ENCODE data around the gene MRPL37. TPM values are rescaled to one million over a fixed set of nuclear protein-coding genes. Genes with fewer than 3 reads are reported as not detected.

Gene MRPL37
- total RNA-seq, 2 donors from 2014 or later: 34.9 to 41.8 TPM

DNA sequence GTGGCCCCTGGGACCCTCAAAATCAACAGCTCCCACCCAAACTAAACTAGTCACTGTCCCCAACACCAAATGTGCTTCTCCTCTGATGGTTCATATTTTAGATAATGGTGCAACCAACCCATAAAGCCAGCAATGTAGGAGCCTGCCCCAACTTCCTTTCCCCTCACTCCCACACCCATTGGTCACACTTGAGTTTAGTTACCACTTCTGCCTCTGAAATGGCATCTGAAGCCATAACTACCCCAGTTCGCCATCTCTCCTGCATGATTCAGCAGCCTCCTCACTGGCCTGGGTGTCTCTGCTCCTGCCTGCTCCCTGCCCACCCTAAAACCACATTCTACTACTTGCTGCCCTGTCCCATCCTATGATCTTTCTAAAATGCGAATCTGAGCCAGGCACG is 43.8 kb upstream of the MRPL37 start:
- ATAC-seq (no peak), DNase-seq (no peak)
- no peaks in the 10 kb centered on the region for H3K36me3 ChIP-seq (replicated peaks in 1 of 2; ENCODE audit: insufficient read depth in 1 of 2, low read depth in 2 of 2)
- TF ChIP-seq, protein P1, sequence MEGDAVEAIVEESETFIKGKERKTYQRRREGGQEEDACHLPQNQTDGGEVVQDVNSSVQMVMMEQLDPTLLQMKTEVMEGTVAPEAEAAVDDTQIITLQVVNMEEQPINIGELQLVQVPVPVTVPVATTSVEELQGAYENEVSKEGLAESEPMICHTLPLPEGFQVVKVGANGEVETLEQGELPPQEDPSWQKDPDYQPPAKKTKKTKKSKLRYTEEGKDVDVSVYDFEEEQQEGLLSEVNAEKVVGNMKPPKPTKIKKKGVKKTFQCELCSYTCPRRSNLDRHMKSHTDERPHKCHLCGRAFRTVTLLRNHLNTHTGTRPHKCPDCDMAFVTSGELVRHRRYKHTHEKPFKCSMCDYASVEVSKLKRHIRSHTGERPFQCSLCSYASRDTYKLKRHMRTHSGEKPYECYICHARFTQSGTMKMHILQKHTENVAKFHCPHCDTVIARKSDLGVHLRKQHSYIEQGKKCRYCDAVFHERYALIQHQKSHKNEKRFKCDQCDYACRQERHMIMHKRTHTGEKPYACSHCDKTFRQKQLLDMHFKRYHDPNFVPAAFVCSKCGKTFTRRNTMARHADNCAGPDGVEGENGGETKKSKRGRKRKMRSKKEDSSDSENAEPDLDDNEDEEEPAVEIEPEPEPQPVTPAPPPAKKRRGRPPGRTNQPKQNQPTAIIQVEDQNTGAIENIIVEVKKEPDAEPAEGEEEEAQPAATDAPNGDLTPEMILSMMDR (IDR thresholded peaks at IDR 0.05): no peak
- no peak for TF ChIP-seq POLR2A (IDR thresholded peaks at IDR 0.05)
- H3K4me1 ChIP-seq: peaks cover 17% of the 10 kb centered on the region
- intact Hi-C loops (cut with DNase I): no loop called here
- H3K27me3 ChIP-seq: no peaks in the 10 kb centered on the region
- WGBS, 2 donors: 88 to 92% methylated on average over 3 of the region's 3 CpGs
- H3K9me3 ChIP-seq: no peaks in the 10 kb centered on the region
- H3K4me3 ChIP-seq: no peak overlapping the region
- no peak overlapping the region for H3K27ac ChIP-seq

DNA sequence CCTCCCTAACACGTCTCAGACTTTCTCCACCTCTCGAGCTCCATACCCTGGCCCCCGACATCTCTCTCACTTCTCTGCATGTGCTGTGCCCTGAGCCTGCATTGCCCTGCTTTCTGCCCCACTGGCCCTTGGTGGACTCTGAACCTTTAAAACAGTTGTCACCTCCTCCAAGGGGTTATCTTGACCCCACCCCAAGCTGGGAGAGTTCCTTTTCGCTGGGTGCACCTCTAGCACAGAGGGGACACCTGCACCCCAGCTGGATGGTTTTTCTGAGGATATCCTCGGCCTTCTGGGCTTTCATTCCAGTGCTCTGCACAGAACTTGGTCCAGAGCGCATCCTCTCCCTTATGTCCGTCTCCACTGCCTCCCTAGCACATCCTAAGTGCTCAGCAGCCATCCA is 43.0 kb upstream of the MRPL37 start:
- Histone ChIP-seq H3K9me3 (no peaks in the 10 kb centered on the region), H3K4me1 (peaks cover 17% of the 10 kb centered on the region), H3K27me3 (no peaks in the 10 kb centered on the region), H3K27ac (no peak overlapping the region), H3K36me3 (replicated peaks in 1 of 2; ENCODE audit: insufficient read depth in 1 of 2, low read depth in 2 of 2) (no peaks in the 10 kb centered on the region), H3K4me3 (no peak overlapping the region)
- DNase-seq: no peak
- intact Hi-C loops (cut with DNase I): no loop called here
- no peak for TF ChIP-seq POLR2A (IDR thresholded peaks at IDR 0.05)
- TF ChIP-seq, protein P1 (IDR thresholded peaks at IDR 0.05): no peak
- 96 to 98% methylated on average over 7 of the region's 7 CpGs for WGBS, 2 donors
- ATAC-seq: no peak

DNA sequence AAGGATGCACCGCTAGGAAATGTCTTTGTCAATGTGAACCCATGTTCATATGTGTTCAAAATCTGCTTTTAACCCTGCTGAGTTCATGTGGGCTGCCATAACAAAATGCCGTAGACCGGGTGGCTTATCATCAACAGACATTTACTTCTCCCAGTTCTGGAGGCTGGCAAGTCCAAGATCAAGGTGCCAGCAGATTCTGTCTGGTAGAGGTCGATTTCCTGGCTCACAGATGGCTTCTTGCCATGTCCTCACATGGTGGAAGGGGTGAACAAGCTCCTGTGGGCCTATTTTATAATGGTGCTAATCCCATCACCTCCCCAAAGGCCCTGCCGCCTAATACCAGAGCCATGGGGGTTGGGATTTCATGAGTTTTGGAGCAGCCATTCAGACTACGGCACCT is 42.6 kb upstream of the MRPL37 start:
- Histone ChIP-seq H3K9me3 (no peaks in the 10 kb centered on the region), H3K36me3 (replicated peaks in 1 of 2; ENCODE audit: insufficient read depth in 1 of 2, low read depth in 2 of 2) (no peaks in the 10 kb centered on the region), H3K4me1 (peaks cover 17% of the 10 kb centered on the region), H3K27ac (no peak overlapping the region), H3K27me3 (no peaks in the 10 kb centered on the region), H3K4me3 (no peak overlapping the region)
- no peak for TF ChIP-seq POLR2A (IDR thresholded peaks at IDR 0.05)
- TF ChIP-seq, protein P1 (IDR thresholded peaks at IDR 0.05): no peak
- 87 to 88% methylated on average over 6 of the region's 6 CpGs for WGBS, 2 donors
- no peak for ATAC-seq
- intact Hi-C loops (cut with DNase I): no loop called here
- no peak for DNase-seq

DNA sequence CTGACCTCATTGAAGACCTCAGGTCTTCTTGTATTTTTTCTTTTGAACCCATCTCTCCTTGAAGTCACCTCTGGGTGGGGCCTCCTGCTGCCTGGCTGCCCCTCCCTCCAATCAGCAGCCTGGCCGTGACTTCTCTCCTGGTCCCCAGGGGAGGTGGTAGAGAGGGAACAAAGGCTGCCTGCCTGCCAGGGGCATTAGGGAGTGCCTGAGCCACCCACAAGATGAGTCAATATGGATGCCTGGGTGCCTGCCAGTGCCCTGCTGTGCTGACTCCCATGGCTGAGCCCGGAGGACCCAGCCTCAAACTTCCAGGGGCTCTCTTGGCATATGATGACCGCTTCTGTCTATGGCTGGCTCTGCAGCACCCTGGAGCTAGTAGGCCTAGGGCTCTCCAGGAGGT is 41.9 kb upstream of the MRPL37 start:
- Histone ChIP-seq H3K36me3 (replicated peaks in 1 of 2; ENCODE audit: insufficient read depth in 1 of 2, low read depth in 2 of 2) (no peaks in the 10 kb centered on the region), H3K4me3 (no peak overlapping the region), H3K27me3 (no peaks in the 10 kb centered on the region), H3K9me3 (no peaks in the 10 kb centered on the region), H3K4me1 (peaks cover 17% of the 10 kb centered on the region), H3K27ac (no peak overlapping the region)
- 50 to 51% methylated on average over 1 to 3 of the region's 3 CpGs for WGBS, 2 donors
- ATAC-seq: no peak
- TF ChIP-seq, protein P1 (IDR thresholded peaks at IDR 0.05): no peak
- TF ChIP-seq POLR2A (IDR thresholded peaks at IDR 0.05): no peak
- peak; percentile 39 to 87 (median 66) for DNase-seq
- intact Hi-C loops (cut with DNase I): no loop called here

DNA sequence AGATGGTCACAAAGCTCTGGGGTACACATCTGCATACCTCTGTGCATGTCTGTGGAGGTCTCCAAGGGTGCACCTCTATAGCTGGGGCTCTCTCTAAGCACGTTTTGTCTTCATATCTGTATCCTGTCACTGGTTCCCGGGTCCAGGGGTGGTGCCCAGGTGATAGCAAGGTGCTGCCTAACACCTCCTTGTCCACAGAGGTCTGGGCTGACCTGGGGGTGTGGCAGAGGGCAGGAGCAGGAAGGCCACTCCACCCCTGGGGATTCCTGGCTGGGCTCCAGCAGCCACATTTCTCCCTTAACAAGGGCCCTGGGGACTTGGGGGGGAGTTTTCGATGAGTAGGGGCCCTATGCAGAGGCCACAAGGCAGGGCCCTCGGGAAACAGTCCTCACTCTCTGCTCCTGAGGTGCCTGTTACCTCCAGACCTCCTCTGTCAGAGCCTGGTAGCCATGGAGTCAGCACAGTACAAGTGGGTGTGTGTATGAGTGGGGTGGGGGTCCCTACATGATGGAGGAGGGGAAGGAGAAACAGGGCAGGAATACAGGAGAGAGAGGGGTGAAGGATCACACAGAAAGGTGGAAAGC is 40.1 kb upstream of the MRPL37 start:
- intact Hi-C loops (cut with DNase I): no loop called here
- ATAC-seq: no peak

More for the DNA sequence above, 40.1 kb upstream of the MRPL37 start:
- no peaks in the 10 kb centered on the region for H3K9me3 ChIP-seq
- peaks cover 6% of the 10 kb centered on the region for H3K4me1 ChIP-seq
- no peaks in the 10 kb centered on the region for H3K36me3 ChIP-seq (replicated peaks in 1 of 2; ENCODE audit: insufficient read depth in 1 of 2, low read depth in 2 of 2)
- H3K27ac ChIP-seq: no peak overlapping the region
- no peak overlapping the region for H3K4me3 ChIP-seq
- 69 to 75% methylated on average over 4 of the region's 4 CpGs for WGBS, 2 donors
- no peaks in the 10 kb centered on the region for H3K27me3 ChIP-seq
- TF ChIP-seq POLR2A (IDR thresholded peaks at IDR 0.05): no peak
- TF ChIP-seq, protein P1 (IDR thresholded peaks at IDR 0.05): no peak
- no peak for DNase-seq
